Tibial nerve (tissue), 4 donors: ENCODE data around the gene OIP5. TPM values are rescaled to one million over a fixed set of nuclear protein-coding genes. Genes with fewer than 3 reads are reported as not detected.

Experiments used
- DNase-seq, 2 donors: peaks; one replicate each; pipeline ENCODE4 v3.0.0-alpha.2; 2019; ENCODE audit warnings: low spot score in 2 of 2
- H3K27ac ChIP-seq, 4 donors: fragments of 200-600 bp; sonication (generic) in 3 of 4; one replicate each; pipeline ENCODE4 v1.5.1; 2017 to 2019; ENCODE audit warnings: mild to moderate bottlenecking in 1 of 4
- H3K27me3 ChIP-seq, 2 donors: fragments of 200-600 bp; sonication (generic) in 1 of 2; one replicate each; pipeline versions ENCODE4 v1.5.1 to v1.6.0; 2017 to 2019
- H3K36me3 ChIP-seq, 3 donors: fragments of 200-600 bp; sonication (generic); one replicate each; pipeline ENCODE4 v1.5.1; 2018 to 2019
- H3K4me1 ChIP-seq, 4 donors: fragments of 200-600 bp; sonication (generic) in 3 of 4; one replicate each; pipeline ENCODE4 v1.5.1; 2017 to 2019
- H3K4me3 ChIP-seq, 4 donors: fragments of 200-600 bp; sonication (generic) in 3 of 4; one replicate each; pipeline ENCODE4 v1.5.1; 2017 to 2019; ENCODE audit warnings: mild to moderate bottlenecking in 1 of 4, moderate library complexity in 1 of 4
- H3K9me3 ChIP-seq, 4 donors: fragments of 200-600 bp; sonication (generic) in 3 of 4; one replicate each; pipeline ENCODE4 v1.5.1; 2017 to 2019
- CTCF ChIP-seq, 5 experiments: fragments of 200-600 bp in 3 of 5; fragments of 450-650 bp in 2 of 5; sonication (generic) in 3 of 5; IDR thresholded peaks; one replicate each; pipeline ENCODE4 v1.5.1; 2016 to 2019; ENCODE audit warnings: antibody characterized with exemption in 5 of 5, mild to moderate bottlenecking in 3 of 5, moderate library complexity in 2 of 5
- EP300 ChIP-seq, 2 donors: sonication (generic); formaldehyde crosslinking; IDR thresholded peaks; one replicate each; pipeline ENCODE4 v1.6.1; 2017; ENCODE audit warnings: antibody characterized with exemption in 2 of 2, mild to moderate bottlenecking in 1 of 2
- POLR2A ChIP-seq, 2 donors: fragments of 450-650 bp; IDR thresholded peaks; one replicate each; pipeline ENCODE4 v1.6.1; 2017; ENCODE audit warnings: antibody characterized with exemption in 2 of 2, mild to moderate bottlenecking in 2 of 2, moderate library complexity in 2 of 2
- WGBS, 2 donors: methylation state at CpG; one replicate each; pipeline ENCODE4 v1.1.5; 2018; 5-methylcytosine and 5-hydroxymethylcytosine counted together
- total RNA-seq, 4 donors: library from RNA; depleted of rRNA; stranded (reverse); fragments of >200 nt; gene quantifications; one replicate each; pipeline ENCODE4 v1.1.0, GENCODE V29; 2016

OIP5 gene
- total RNA-seq, 4 donors from 2014 or later, result 1.2 to 2.7 (median 1.7) TPM; not detected in 1

GRCh38 chr15:41281236-41281635 is 51.2 kb downstream of the OIP5 start:
- H3K4me3 ChIP-seq, result no peak overlapping the region
- WGBS, 2 donors, result 70 to 81% methylated on average over 1 of the region's 1 CpG
- no peaks in the 10 kb centered on the region for H3K9me3 ChIP-seq
- peaks cover 0 to 19% (median 11%) of the 10 kb centered on the region in 4 donors for H3K4me1 ChIP-seq
- no peak overlapping the region for H3K27ac ChIP-seq
- DNase-seq, result no peak
- TF ChIP-seq CTCF (IDR thresholded peaks at IDR 0.05) (no peak), EP300 (IDR thresholded peaks at IDR 0.05) (no peak), POLR2A (IDR thresholded peaks at IDR 0.05) (no peak)
- no peaks in the 10 kb centered on the region for H3K27me3 ChIP-seq
- H3K36me3 ChIP-seq, result peaks cover 2 to 45% (median 5%) of the 10 kb centered on the region in 3 donors

- Histone ChIP-seq H3K9me3 (no peaks in the 10 kb centered on the region), H3K36me3 (peaks cover 0 to 50% (median 0%) of the 10 kb centered on the region in 3 donors), H3K4me3 (no peak overlapping the region), H3K27me3 (no peaks in the 10 kb centered on the region), H3K4me1 (peaks cover 0 to 6% (median 3%) of the 10 kb centered on the region in 4 donors), H3K27ac (no peak overlapping the region)
- WGBS, 2 donors, result 88 to 96% methylated on average over 1 of the region's 1 CpG
- no peak for DNase-seq
- TF ChIP-seq CTCF (IDR thresholded peaks at IDR 0.05) (no peak), EP300 (IDR thresholded peaks at IDR 0.05) (no peak), POLR2A (IDR thresholded peaks at IDR 0.05) (no peak)
These were observed 52.7 kb downstream of the OIP5 start for GRCh38 chr15:41279535-41280283.

GRCh38 chr15:41278319-41278718 is 54.1 kb downstream of the OIP5 start:
- H3K36me3 ChIP-seq, result peaks cover 0 to 64% (median 0%) of the 10 kb centered on the region in 3 donors
- no peaks in the 10 kb centered on the region for H3K27me3 ChIP-seq
- H3K4me3 ChIP-seq, result no peak overlapping the region
- H3K9me3 ChIP-seq, result no peaks in the 10 kb centered on the region
- TF ChIP-seq EP300 (IDR thresholded peaks at IDR 0.05) (no peak), CTCF (IDR thresholded peaks at IDR 0.05) (no peak), POLR2A (IDR thresholded peaks at IDR 0.05) (no peak)
- no peak overlapping the region for H3K27ac ChIP-seq
- no peak for DNase-seq
- 94 to 95% methylated on average over 3 of the region's 3 CpGs for WGBS, 2 donors
- peaks cover 0 to 5% (median 2%) of the 10 kb centered on the region in 4 donors for H3K4me1 ChIP-seq

GRCh38 chr15:41276831-41277230 is 55.6 kb downstream of the OIP5 start:
- no peak for TF ChIP-seq POLR2A (IDR thresholded peaks at IDR 0.05)
- TF ChIP-seq CTCF (IDR thresholded peaks at IDR 0.05), result no peak
- TF ChIP-seq EP300 (IDR thresholded peaks at IDR 0.05), result no peak
- Histone ChIP-seq H3K4me1 (no peaks in the 10 kb centered on the region), H3K27me3 (no peaks in the 10 kb centered on the region), H3K36me3 (peaks cover 0 to 77% (median 0%) of the 10 kb centered on the region in 3 donors), H3K9me3 (no peaks in the 10 kb centered on the region), H3K27ac (no peak overlapping the region), H3K4me3 (no peak overlapping the region)
- no peak for DNase-seq

GRCh38 chr15:41269887-41270286 is 62.5 kb downstream of the OIP5 start:
- Histone ChIP-seq H3K36me3 (peaks cover 0 to 86% (median 0%) of the 10 kb centered on the region in 3 donors), H3K27ac (no peak overlapping the region), H3K4me3 (no peak overlapping the region), H3K4me1 (no peaks in the 10 kb centered on the region), H3K27me3 (no peaks in the 10 kb centered on the region), H3K9me3 (no peaks in the 10 kb centered on the region)
- no peak for DNase-seq
- WGBS, 2 donors, result 96% methylated on average over 2 of the region's 2 CpGs
- TF ChIP-seq CTCF (IDR thresholded peaks at IDR 0.05), result no peak
- no peak for TF ChIP-seq POLR2A (IDR thresholded peaks at IDR 0.05)
